Measurements from ENCODE around the gene PLIN3.
A peak's percentile ranks its signal among the peaks of the same experiment; 100 is the strongest.
"Not testable (repeated sequence)": the region's sequence is repeated elsewhere in the genome, so short reads cannot be mapped to it uniquely, and the experiment has no call there.

The PLIN3 gene

GRCh38 chr19:4889034-4889815, 21.8 kb upstream of the PLIN3 start:
- DNase-seq: peak; percentile 65

GRCh38 chr19:4887803-4888202, 20.3 kb upstream of the PLIN3 start:
- DNase-seq: not testable (repeated sequence)

DNA sequence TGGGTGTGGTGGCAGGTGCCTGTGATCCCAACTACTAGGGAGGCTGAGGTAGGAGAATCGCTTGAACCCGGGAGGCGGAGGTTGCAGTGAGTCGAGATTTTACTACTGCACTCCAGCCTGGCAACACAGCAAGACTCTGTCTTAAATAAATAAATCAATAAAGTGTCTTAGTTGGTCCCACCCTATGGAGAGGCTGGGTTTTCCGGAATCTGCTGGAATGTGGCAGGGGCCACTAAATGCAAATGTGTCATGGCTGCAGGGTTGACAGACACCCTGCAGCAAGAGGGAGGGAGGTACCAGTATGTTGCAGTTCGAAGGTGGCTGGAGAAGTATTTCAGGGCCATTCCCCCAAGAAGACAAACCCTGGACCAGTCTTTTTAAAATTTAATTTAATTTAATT, 17.5 kb upstream of the PLIN3 start:
- not testable (repeated sequence) for DNase-seq

GRCh38 chr19:4882874-4883273, 15.4 kb upstream of the PLIN3 start:
- DNase-seq: not testable (repeated sequence)

DNA sequence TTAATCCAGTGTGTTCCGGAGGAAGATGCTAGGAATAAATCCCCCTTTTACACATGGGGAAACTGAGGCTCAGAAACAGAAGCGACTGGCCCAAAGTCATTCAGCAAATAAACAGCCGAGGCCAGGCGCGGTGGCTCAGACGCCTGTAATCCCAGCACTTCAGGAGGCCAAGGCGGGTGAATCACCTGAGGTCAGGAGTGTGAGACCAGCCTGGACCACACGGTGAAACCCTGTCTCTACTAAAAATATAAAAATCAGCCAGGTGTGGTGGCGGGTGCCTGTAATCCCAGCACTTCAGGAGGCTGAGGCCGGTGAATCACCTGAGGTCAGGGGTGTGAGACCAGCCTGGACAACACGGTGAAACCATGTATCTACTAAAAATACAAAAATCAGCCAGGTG, 11.6 kb upstream of the PLIN3 start:
- no peak for DNase-seq

DNA sequence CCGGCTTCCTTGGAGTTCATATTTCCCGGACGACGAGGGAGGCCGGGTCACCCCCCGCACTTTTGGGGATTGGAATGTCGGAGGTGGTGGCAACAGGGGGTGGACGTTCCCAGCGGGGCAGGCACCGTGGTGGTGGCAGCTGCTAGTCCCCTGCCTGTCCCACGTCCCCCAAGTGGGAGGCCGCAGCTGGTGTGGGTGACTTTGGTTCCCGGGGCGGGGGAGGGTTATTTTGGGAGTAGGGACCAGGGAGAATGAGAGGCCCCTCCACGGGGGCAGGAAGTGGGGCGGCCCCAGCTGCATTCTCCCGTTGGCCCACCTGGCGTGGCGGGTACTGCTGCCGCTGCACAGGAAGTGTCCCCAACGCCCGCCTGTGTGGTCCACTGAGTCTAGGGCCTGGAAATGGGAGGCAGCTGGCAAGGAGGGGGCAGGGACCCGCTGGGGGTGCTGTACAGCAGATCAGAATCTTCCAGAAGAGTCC, 11.1 kb upstream of the PLIN3 start:
- DNase-seq: no peak

DNA sequence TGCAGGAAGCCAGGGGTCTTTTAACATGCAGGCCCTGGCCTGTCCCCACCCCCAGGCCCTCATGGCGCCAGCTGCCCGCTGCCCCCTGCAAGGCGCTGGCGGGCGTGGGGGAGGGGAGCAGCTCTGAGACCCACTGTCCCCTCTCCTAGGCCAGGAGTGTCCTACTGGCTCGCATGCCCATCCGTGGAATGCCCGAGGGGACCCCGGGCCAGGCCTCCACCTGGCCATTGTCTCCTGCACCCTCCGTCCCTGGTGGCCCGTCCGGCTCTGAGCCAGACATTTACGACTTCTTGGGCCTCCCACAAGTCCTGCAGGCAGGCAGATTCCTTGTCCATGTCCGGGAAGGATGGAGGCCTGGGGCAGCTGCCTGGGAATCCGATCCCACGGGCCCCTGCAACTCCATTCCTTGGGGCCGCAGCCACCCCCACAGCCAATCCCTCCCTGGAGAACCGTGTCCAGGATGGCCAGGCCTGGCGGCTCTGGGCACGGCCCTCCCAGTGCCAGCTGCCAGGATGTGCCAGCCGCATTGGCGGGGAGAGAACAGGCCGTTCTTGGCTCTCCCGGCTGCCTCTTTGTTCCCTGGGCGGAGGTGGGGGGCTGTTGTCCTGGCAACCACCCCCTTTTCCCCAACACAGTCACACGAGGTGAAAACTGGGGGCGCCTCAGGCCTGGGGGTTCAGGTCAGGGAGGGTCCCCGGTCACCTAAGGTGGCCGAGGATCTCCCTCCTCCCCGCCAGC, 10.5 kb upstream of the PLIN3 start:
- DNase-seq: no peak

- DNase-seq: no peak
Measured at GRCh38 chr19:4873930-4874329, 6.5 kb upstream of the PLIN3 start.

- DNase-seq: no peak
Measured at GRCh38 chr19:4871711-4872110, 4.2 kb upstream of the PLIN3 start.

GRCh38 chr19:4870025-4870700, 2.7 kb upstream of the PLIN3 start:
- DNase-seq: peak; percentile 90

GRCh38 chr19:4868286-4868834, 893 bp upstream of the PLIN3 start:
- DNase-seq: no peak

DNA sequence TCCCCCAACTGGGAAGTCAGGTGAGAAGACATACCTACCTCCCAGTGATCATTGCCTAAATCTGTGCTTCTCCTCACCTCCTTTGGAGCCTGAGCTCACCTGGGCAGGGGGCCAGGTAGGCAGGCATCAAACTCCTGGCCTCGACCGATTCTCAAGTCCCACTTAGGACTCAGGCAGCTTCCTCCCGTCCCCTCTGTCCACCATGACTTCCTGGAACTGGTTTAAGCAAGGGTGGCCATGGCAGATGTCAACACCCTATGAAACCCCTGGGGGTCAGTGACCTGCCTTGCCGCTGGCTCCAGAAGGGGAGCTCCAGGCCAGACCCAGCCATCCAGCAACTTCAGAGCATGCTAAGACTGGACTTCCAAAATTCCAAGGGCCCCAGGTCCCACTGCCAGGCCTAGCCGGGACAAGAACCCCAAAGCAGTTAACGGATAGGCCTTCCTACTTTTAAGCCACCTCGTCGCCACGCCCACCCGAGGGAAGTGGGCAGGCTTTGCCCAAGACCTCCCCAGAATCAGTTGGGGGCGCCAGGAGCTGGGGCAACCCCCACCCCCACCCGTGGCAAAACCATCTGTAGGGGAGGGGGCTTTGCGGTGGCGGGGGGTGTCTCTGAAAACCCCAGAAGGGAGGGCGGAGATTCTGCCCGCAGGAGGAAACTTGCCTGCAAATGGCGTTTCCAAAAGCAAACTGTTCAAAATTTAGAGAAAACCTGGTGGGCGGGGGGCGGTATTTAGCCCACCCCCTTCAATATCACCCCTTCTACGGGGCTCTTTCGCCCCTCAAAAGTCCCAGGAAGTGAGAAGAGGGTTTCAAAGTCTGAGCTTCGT, 657 bp downstream of the PLIN3 start:
- DNase-seq: peak; percentile 38

- no peak for DNase-seq
Measured at GRCh38 chr19:4861147-4861546, 6.3 kb downstream of the PLIN3 start.

GRCh38 chr19:4859697-4860096, 7.8 kb downstream of the PLIN3 start:
- no peak for DNase-seq

- DNase-seq: not testable (repeated sequence)
Measured at GRCh38 chr19:4856468-4856867, 11.0 kb downstream of the PLIN3 start.

DNA sequence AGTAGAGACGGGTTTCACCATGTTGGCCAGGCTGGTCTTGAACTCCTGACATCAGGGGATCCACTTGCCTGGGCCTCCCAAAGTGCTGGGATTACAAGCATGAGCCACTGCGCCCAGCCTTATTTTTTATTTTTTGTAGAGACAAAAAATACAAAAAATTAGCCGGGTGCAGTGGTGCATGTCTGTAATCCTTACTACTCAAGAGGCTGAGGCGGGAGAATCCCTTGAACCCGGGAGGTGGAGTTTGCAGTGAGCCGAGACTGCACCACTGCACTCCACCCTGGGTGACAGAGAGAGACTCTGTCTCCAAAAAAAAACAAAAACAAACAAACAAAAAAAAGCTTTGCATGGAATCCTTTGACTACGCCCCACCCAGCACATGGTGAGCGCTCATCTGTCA, 14.0 kb downstream of the PLIN3 start:
- not testable (repeated sequence) for DNase-seq

DNA sequence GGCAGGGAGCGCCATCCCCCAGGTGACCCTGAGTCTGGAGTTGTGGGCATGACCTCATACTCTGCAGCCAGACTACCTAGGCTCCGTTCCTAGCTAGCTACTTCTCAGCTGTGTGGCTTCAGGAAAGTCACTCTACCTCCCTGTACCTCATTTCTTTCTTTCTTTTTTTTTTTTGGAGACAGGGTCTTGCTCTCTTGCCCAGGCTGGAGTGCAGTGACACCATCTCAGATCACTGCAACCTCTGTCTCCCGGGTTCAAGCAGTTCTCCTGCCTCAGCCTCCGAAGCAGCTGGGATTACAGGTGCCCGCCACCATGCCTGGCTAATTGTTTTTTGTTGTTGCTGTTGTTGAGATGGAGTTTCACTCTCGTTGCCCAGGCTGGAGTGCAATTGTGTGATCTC, 15.0 kb downstream of the PLIN3 start:
- no peak for DNase-seq

- DNase-seq: peak; percentile 58
Measured at GRCh38 chr19:4851551-4852290, 15.7 kb downstream of the PLIN3 start.

DNA sequence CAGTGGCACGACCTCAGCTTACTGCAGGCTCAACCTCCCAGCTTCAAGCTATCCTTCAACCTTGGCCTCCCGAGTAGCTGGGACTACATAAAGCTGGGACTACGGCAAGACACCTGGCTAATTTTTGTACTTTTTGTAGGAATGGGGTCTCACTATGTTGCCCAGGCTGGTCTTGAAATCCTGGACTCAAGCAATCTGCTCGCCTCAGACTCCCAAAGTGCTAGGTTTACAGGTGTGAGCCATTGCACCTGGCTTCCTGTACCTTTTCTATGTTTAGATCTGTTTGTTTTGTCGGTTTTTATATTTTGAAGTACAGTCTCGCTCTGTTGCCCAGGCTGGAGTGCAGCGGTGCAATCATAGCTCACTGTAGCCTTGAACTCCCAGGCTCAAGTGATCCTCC, 18.4 kb downstream of the PLIN3 start:
- no peak for DNase-seq

DNA sequence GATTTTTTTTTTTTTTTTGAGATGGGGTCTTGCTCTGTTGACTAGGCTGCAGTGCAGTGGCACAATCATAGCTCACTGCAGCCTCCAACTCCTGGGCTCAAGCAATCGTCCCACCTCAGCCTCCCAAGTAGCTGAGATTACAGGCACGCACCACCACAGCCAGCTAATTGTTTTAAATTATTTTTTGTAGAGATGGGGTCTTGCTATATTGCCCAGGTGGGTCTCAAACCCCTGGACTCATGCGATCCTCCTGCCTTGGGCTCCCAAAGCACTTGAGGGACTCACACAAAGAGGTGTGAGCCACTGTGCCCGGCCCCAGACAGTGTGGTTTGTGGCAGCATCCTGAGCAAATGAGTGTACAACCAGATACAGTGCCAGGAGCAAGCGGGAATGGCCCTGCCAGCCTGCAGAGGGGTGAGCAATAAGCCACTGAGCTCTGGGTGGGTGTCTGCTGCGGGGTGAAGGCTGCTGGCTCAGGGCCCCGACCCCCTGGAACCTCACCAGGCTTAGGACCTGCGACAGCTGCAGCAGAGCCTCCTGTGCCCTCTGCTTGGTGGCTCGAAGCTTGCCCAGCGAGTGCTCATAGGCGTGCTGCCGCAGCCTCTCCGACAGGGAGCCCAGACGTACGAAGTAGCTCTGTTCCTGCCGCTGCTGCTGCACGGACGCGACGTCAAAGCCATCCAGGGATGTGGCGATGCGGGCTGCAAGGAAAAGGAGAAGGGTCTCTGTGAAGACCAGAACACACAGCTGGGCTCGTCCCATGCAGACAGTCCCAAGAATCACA, 20.1 kb downstream of the PLIN3 start:
- DNase-seq: no peak

DNA sequence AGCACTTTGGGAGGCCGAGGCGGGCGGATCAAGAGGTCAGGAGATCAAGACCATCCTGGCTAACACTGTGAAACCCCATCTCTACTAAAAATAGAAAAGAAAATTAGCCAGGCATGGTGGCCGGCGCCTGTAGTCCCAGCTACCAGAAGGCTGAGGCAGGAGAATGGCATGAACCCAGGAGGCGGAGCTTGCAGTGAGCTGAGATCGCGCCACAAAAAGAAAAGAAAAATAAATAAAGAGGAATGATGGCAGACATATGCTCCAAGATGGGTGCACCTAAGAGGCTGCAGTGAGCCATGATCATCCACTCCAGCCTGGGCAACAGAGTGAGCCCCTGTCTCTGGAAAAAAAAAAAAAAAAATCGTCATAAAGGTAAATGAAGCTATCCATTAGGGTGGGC, 21.5 kb downstream of the PLIN3 start:
- not testable (repeated sequence) for DNase-seq

Data from fibroblast of upper back skin (primary cell).